Measurements from ENCODE around the gene FHOD3.

Gene FHOD3

DNA sequence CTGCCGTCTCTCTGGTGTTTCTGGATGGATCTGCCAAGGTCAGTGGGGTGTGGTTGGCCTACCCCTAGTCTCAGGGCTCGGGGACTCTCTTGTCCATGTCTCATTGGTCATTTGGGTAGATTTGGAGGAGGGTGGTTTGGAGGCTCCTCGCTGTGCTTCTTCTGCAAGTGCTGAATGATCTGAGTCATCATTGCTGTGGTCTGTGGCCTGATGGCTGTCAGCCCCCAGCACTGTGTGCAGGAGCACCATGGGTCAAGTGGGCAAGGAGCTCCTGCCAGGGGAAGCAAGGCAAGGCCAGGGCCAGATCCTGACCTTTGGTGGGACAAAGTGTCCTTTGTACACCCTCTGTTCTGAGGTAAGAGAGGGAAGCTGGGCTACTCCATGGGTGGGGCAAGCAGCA, 221.8 kb downstream of the FHOD3 start:
- H3K4me3 Mint-ChIP-seq = no peak overlapping the region
- peaks cover 11% of the 10 kb centered on the region for H3K27me3 Mint-ChIP-seq
- no peaks in the 10 kb centered on the region for H3K36me3 Mint-ChIP-seq
- H3K4me1 Mint-ChIP-seq = no peaks in the 10 kb centered on the region
- no peak for DNase-seq
- CTCF ChIA-PET = no interaction called here
- H3K27ac Mint-ChIP-seq = no peak overlapping the region
- H3K9me3 Mint-ChIP-seq = no peaks in the 10 kb centered on the region

DNA sequence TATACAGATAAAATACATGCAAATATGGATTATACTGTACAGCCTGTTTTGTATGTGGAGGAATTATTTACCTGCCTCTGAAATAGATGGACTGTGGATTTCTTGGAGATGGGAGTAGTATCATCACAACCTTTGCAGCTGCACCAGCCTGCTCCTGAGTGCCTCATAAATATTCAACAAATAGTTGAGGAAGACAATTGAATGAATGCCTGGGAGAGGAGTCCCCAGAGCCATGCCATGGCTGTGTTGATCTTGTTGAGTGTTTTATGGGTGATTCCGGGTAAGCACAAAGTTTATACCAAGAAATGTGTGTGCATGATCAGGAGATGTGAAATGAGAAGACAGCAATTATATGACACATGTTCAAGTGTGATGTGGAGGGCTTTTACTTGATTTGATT, 225.0 kb downstream of the FHOD3 start:
- H3K27ac Mint-ChIP-seq = no peak overlapping the region
- H3K9me3 Mint-ChIP-seq = no peaks in the 10 kb centered on the region
- DNase-seq = no peak
- no peaks in the 10 kb centered on the region for H3K36me3 Mint-ChIP-seq
- H3K27me3 Mint-ChIP-seq = peaks cover 4% of the 10 kb centered on the region
- CTCF ChIA-PET = no interaction called here
- no peak overlapping the region for H3K4me3 Mint-ChIP-seq
- H3K4me1 Mint-ChIP-seq = no peaks in the 10 kb centered on the region

DNA sequence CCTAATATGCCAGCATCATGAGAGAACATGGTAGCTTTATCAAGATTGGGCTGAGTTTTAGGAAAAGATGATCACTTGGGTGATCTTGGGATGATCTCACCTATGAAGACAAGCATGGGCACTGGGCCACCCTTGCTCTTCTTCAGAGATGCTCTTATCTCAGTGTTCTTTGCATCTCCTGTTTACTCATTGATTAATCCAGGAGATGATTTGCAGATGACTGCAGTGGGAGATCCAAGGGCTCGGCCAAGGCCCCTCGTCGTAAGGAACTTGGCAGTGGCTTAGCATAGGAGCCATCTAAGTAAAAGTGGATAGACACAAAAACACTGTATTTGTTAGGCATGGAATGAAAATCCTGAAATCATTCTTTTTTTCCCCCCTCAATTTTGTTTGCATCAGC, 228.4 kb downstream of the FHOD3 start:
- Mint-ChIP-seq H3K4me1 (no peaks in the 10 kb centered on the region), H3K9me3 (no peaks in the 10 kb centered on the region), H3K27me3 (no peaks in the 10 kb centered on the region), H3K36me3 (no peaks in the 10 kb centered on the region), H3K4me3 (no peak overlapping the region), H3K27ac (no peak overlapping the region)
- no peak for DNase-seq
- CTCF ChIA-PET = no interaction called here

DNA sequence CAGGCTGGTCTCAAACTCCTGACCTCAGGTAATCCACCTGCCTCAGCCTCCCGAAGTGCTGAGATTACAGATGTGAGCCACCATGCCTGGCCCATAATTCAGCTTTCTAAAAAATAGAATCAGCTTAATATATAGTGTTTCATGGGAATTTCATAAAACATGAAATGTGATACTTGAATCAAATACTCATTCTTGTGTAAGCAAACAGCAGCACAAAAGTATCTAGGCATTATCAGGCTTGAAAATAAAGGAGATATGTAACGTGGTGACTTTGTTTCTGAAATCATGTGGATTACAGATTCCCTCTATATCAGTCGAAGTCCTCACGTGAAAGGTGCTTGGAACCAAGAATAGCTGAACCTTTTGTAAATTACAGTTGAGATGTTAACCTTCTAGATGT, 229.1 kb downstream of the FHOD3 start:
- DNase-seq = no peak
- Mint-ChIP-seq H3K27ac (no peak overlapping the region), H3K36me3 (no peaks in the 10 kb centered on the region), H3K9me3 (no peaks in the 10 kb centered on the region), H3K4me3 (no peak overlapping the region), H3K27me3 (no peaks in the 10 kb centered on the region), H3K4me1 (no peaks in the 10 kb centered on the region)
- CTCF ChIA-PET = no interaction called here

DNA sequence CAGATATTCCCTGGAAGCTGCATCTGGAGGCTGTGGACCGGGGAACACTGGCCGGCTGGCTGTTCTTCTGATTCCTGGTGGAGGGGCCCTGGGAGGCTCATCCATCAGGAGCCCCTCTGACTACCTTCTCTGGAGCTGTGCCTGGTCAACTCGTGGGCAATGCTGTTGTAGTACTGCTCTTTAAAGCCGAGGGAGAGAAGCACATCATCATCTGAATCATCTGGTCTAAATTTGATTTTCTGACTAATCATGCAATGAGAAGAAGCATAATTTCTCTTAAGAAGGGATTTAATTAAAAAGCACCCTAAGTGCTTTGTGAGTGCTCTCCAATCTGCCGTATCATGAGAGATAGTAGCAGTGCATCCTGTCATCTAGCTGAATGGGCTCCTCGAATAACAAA, 229.5 kb downstream of the FHOD3 start:
- Mint-ChIP-seq H3K27ac (no peak overlapping the region), H3K36me3 (no peaks in the 10 kb centered on the region), H3K4me3 (no peak overlapping the region), H3K27me3 (no peaks in the 10 kb centered on the region), H3K4me1 (no peaks in the 10 kb centered on the region), H3K9me3 (no peaks in the 10 kb centered on the region)
- CTCF ChIA-PET = no interaction called here
- DNase-seq = no peak

DNA sequence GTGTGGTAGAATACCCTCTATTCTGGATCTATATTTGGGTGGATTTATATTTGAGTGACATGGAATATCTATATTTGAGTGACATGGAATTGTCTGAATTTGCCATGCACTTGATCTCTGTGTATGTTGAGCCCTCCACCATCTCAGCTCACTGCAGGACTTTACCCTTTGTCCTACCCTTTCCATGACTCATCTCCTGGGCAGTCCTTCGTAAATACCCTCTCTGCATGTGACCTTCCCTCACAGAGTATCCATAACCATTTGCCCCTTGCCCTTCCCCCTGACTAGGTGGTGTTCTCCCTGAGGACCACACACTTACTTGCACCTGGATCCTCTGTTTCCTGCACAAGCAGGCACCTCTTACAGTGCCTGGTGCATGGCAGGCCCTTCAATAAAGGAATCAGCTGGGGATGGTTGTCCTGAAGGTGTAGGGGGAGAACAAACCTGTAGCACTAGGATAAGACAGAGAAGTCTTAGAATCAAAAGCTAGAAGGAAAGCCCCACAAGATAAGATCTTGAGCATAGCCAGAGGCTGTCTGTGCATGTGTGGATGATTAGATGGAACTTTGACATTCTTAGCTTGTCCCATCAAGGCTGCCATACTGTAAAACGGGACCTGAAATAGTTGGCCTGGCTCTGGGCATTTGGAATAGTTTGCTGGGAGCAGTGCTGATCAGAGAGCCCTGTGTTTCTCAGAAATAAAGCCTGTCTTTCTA, 230.4 kb downstream of the FHOD3 start:
- CTCF ChIA-PET = no interaction called here
- Mint-ChIP-seq H3K4me3 (no peak overlapping the region), H3K4me1 (no peaks in the 10 kb centered on the region), H3K9me3 (no peaks in the 10 kb centered on the region), H3K27me3 (no peaks in the 10 kb centered on the region), H3K36me3 (no peaks in the 10 kb centered on the region), H3K27ac (no peak overlapping the region)
- no peak for DNase-seq

DNA sequence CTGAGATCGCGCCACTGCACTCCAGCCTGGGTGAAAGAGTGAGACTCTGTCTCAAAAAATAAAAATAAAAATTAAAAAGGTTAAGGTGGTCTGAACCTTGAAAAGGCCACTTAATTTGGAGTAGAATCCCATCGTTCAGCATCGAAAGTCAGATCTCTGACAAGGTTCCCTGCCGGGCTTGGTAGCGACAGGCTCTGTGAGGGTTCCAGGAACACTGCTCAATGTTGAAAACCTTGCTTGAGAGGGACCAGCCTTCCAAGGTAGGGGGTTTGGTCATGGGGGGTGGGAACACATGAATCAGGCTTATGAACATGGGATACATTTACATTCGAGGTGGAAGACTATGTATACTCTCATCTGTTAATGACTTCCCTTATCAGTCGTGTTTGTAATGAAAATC, 232.2 kb downstream of the FHOD3 start:
- CTCF ChIA-PET = no interaction called here
- no peaks in the 10 kb centered on the region for H3K36me3 Mint-ChIP-seq
- no peaks in the 10 kb centered on the region for H3K9me3 Mint-ChIP-seq
- H3K27me3 Mint-ChIP-seq = no peaks in the 10 kb centered on the region
- H3K4me3 Mint-ChIP-seq = no peak overlapping the region
- H3K27ac Mint-ChIP-seq = no peak overlapping the region
- H3K4me1 Mint-ChIP-seq = peaks cover 4% of the 10 kb centered on the region
- no peak for DNase-seq

DNA sequence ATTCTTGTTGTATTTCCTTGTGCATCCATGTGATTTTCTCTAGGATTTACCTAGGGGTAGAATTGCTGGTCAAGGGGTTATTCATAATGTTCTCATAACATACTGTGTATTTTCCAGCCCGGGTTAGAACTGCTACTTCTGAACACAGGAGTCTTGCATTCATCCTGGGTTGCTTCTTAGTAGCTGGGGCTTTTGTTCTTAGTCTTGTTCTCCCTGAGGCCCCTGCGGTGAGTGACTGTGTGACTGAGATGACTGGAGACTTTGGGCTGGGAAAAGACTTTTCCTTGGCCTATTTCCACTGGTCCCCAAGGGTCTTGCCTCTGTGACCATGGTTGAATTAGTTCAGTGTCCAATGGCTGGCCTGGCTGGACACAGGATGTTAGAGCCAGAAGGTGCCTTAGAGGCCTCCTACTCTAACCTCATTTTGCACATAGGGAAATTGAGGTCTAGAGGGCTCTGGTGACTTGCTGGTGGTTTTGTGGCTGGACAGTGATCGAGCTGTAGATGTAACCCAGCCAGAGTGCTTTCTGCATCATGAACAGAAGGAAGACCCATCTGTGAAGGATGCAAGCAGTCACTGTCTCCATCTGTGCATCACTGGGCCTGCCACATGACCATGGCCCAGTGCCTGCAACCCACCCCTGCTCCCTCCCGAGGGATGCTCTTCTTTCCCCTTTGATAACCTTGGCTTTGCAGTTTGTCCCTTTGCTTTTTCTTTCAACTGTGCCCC, 233.3 kb downstream of the FHOD3 start:
- Mint-ChIP-seq H3K4me3 (no peak overlapping the region), H3K9me3 (no peaks in the 10 kb centered on the region), H3K27me3 (no peaks in the 10 kb centered on the region), H3K27ac (no peak overlapping the region), H3K4me1 (peaks cover 4% of the 10 kb centered on the region), H3K36me3 (no peaks in the 10 kb centered on the region)
- no peak for DNase-seq
- CTCF ChIA-PET = no interaction called here

DNA sequence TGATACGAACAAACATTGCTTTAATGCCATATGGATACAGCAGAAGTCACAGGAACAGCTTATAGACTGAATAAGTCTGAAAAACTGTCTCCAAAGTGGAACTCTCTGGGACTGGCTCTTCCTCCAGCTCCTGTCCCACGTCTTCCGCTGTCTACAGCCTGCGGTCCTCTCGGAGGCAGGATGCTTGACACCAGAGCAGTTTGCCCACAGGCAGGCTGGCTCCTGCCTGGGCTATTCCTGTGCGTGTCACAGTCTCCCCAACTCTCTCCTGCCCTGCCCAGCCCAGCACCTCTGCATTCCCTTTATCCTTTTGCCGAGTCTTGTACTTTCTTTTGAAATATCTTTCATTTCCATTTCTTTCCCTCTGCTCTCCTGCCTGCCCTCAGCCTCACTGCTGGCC, 234.1 kb downstream of the FHOD3 start:
- no peaks in the 10 kb centered on the region for H3K27me3 Mint-ChIP-seq
- H3K4me1 Mint-ChIP-seq = peaks cover 4% of the 10 kb centered on the region
- DNase-seq = no peak
- CTCF ChIA-PET = no interaction called here
- no peak overlapping the region for H3K4me3 Mint-ChIP-seq
- no peaks in the 10 kb centered on the region for H3K9me3 Mint-ChIP-seq
- no peak overlapping the region for H3K27ac Mint-ChIP-seq
- H3K36me3 Mint-ChIP-seq = no peaks in the 10 kb centered on the region

DNA sequence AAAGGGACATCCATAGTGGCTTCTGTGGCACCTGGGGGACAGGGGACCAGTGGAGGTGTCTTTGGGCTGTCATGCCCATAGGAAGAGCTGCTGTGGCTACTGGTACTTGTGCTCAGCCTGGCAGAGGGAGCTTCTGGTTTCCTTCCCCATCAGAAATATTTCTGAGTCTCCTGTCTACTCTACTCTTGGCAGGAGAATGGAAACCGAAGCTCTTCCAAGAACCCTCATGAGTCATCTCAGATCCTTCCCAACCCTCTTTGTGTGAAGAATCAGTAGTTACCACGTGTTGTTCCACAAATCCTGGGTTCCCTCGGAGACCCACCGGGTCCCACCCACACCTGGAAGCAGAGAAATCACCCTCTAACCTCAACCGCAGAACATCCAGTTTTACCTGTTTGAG, 234.9 kb downstream of the FHOD3 start:
- peaks cover 4% of the 10 kb centered on the region for H3K4me1 Mint-ChIP-seq
- no peak overlapping the region for H3K4me3 Mint-ChIP-seq
- H3K36me3 Mint-ChIP-seq = no peaks in the 10 kb centered on the region
- no peaks in the 10 kb centered on the region for H3K27me3 Mint-ChIP-seq
- H3K9me3 Mint-ChIP-seq = no peaks in the 10 kb centered on the region
- CTCF ChIA-PET = no interaction called here
- no peak overlapping the region for H3K27ac Mint-ChIP-seq
- DNase-seq = no peak

DNA sequence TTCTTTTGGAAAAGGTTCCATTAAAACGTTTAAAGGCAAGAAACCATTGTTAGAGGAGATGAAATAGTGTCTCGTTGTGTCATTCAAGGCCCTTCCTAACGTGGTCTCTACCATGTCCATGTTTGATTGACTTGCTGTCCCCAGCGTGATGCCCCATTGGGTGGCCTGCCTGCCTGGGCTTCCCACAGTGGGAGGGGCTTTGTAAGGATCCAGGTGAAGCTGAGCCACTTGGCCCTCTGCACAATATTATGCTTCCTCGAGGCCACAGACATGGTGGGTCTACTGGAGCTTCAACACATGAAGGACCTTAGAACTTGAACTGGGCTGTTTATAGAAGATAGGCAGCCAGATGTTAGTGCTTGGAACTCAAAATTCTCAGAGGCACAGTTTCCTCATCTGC, 235.3 kb downstream of the FHOD3 start:
- no peak overlapping the region for H3K27ac Mint-ChIP-seq

DNA sequence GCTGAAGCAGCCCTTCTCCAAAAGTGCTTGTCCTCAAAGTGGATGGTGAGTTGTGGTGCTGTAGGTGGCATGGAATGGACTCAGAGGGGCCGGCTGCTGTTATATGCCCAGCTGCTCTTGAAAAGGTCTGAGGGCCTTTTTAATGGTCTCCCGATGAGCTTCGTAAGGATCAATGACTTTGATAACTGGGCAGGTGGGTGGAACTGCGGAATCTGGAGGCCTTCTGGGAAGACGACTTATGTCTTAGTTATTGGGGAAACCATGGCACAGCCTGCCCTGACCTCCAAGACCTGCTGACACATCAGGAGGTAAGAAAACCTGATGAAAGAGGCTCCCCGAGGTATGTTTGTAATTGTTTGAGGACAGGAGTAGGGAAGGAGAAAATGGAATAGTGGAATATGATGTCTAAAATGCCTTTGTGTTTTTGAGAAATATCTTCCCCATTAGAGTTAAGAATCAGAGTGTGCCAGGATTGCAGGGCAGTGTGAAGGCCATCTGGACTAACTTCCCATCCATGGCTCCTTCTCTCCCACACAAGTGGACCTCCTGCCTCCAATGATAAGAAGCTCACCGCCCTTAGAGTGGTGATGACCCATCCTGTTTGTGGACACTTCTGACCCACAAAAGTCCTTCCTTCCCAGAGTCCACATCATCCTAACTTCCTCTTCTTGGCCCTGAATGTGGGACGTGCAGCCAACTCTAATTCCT, 236.1 kb downstream of the FHOD3 start:
- Mint-ChIP-seq H3K27me3 (no peaks in the 10 kb centered on the region), H3K27ac (no peak overlapping the region), H3K9me3 (no peaks in the 10 kb centered on the region), H3K4me1 (peaks cover 4% of the 10 kb centered on the region), H3K4me3 (no peak overlapping the region), H3K36me3 (no peaks in the 10 kb centered on the region)
- no peak for DNase-seq
- CTCF ChIA-PET = no interaction called here

More for the DNA sequence above, 235.3 kb downstream of the FHOD3 start:
- Mint-ChIP-seq H3K4me1 (peaks cover 4% of the 10 kb centered on the region), H3K27me3 (no peaks in the 10 kb centered on the region), H3K4me3 (no peak overlapping the region), H3K36me3 (no peaks in the 10 kb centered on the region), H3K9me3 (no peaks in the 10 kb centered on the region)
- CTCF ChIA-PET = no interaction called here
- DNase-seq = no peak

DNA sequence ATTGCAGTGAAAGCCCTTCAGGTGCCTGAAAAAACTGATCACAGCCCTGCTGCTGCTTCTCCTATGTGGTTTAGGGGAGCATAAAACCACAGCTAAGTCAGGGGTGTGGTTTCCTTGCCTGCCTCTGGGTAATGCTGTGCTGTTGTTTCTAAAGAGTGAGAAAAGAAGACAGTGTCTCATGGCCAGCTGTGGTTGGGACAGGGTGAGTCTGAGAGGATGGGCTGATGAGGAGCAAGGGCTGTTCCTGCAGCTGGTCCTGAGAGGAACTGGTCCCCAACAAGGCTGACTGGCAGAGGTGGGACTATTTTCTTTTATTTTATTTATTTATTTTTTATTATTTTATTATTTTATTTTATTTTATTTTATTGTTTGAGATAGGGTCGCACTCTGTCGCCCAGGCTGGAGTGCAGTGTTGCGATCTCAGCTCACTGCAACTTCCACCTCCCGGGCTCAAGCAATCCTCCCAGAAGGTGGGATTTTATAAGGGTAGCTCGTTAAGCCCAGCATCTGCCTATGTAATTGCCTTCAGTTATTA, 236.7 kb downstream of the FHOD3 start:
- Mint-ChIP-seq H3K27me3 (no peaks in the 10 kb centered on the region), H3K9me3 (no peaks in the 10 kb centered on the region), H3K27ac (no peak overlapping the region), H3K4me3 (no peak overlapping the region), H3K36me3 (no peaks in the 10 kb centered on the region), H3K4me1 (peaks cover 4% of the 10 kb centered on the region)
- DNase-seq = peak; percentile 24
- CTCF ChIA-PET = no interaction called here

DNA sequence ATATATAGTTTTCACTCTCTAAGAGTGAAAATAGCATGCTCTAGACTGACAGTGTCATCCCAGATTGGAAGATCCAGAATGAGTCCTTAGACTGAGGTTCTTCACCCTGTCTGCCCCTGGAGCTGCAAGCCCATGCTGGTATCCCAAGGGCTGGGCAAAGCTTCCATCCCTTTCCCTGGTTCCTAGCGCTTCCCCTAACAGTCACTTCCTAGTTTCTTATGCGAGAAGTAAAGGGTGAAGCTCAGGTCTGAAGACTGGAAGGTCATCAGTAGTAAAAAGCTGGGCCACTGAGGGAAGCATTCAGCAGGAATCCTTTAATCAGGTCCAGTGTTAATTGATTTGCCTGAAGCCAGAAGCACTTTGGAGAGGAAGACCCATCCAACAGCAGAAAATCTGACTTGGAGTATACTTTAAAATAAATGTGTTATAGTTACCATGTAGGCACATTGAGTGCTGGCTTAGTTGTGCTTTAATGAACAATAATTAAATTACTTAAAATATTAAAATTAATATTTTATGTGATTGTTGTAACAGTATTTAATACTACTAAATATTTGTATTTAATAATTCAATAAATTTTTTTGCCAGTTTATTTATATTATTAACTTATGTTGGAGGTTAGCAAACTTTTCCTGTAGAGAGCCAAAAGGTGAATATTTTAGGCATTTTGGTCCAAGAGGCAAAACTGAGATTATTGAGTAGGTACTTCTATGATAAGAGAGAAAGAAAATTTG, 237.9 kb downstream of the FHOD3 start:
- peaks cover 4% of the 10 kb centered on the region for H3K4me1 Mint-ChIP-seq
- CTCF ChIA-PET = no interaction called here
- H3K27me3 Mint-ChIP-seq = no peaks in the 10 kb centered on the region
- no peak for DNase-seq
- H3K4me3 Mint-ChIP-seq = no peak overlapping the region
- no peaks in the 10 kb centered on the region for H3K9me3 Mint-ChIP-seq
- H3K36me3 Mint-ChIP-seq = no peaks in the 10 kb centered on the region
- H3K27ac Mint-ChIP-seq = no peak overlapping the region
